ENCODE measurements around the gene RNF32.

DNA sequence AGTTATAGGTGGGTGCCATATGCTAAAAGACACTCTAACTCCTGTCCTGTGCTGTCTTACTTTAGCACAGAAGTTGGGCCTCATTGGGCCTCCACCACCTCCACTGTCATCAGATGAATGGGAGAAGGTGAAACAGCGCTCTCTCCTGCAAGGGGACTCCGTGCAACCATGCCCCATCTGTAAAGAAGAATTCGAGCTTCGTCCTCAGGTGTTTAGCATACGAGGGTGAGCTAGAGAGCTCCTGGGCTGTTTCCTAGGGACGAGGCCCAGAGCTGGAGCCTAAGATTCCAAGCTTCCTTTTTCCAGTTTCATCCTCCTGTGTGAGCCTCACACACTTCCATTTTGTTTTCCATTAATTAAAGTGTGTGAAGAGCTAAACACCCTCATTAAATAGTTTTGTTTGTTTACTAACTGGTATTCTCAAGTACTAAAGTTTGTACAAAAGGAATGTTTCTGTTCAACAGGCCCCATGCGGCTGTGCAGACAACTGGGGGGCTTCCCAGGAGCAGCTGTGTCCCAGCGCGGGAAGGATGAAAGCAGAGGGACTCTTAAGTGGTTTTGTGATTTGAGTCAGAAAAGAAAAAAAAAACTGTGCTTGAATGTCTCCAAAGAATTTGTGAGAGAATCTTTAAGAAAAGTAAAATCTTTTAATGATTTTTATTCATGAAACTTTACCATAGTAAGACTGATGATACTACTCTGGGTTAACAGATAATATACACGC, 14.1 kb downstream of the RNF32 start:
- TF ChIP-seq TEAD4 (IDR thresholded peaks at IDR 0.05) (no peak), YY1 (IDR thresholded peaks at IDR 0.05; ENCODE audit: low read depth) (no peak), CREB1 (IDR thresholded peaks at IDR 0.05; ENCODE audit: low read depth) (no peak), EGR1 (IDR thresholded peaks at IDR 0.05) (no peak), RAD21 (IDR thresholded peaks at IDR 0.05; ENCODE audit: low read depth) (no peak), TCF12 (IDR thresholded peaks at IDR 0.05; ENCODE audit: low read depth) (no peak), EP300 (IDR thresholded peaks at IDR 0.05; ENCODE audit: borderline replicate concordance) (no peak)
- TF ChIP-seq, protein P1, sequence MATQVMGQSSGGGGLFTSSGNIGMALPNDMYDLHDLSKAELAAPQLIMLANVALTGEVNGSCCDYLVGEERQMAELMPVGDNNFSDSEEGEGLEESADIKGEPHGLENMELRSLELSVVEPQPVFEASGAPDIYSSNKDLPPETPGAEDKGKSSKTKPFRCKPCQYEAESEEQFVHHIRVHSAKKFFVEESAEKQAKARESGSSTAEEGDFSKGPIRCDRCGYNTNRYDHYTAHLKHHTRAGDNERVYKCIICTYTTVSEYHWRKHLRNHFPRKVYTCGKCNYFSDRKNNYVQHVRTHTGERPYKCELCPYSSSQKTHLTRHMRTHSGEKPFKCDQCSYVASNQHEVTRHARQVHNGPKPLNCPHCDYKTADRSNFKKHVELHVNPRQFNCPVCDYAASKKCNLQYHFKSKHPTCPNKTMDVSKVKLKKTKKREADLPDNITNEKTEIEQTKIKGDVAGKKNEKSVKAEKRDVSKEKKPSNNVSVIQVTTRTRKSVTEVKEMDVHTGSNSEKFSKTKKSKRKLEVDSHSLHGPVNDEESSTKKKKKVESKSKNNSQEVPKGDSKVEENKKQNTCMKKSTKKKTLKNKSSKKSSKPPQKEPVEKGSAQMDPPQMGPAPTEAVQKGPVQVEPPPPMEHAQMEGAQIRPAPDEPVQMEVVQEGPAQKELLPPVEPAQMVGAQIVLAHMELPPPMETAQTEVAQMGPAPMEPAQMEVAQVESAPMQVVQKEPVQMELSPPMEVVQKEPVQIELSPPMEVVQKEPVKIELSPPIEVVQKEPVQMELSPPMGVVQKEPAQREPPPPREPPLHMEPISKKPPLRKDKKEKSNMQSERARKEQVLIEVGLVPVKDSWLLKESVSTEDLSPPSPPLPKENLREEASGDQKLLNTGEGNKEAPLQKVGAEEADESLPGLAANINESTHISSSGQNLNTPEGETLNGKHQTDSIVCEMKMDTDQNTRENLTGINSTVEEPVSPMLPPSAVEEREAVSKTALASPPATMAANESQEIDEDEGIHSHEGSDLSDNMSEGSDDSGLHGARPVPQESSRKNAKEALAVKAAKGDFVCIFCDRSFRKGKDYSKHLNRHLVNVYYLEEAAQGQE (IDR thresholded peaks at IDR 0.05; ENCODE audit: low read depth): no peak

Measured in Ishikawa (cell line).